DND-41 (cell line): Measurements from ENCODE around the gene DVL2.

ENCODE experiments used
- ATAC-seq: fragments of 200-7000 bp; cut with Tn5 transposase; 3 replicates; pipeline ENCODE4 v1.9.1; 2021; ENCODE audit warnings: low read depth; ENCODE audit not compliant: insufficient read depth
- DNase-seq: peaks from one replicate; pipeline ENCODE4 v3.0.0-alpha.2; 2020
- H2AFZ ChIP-seq: 2 replicates; pipeline ENCODE4 v1.6.0; 2012; ENCODE audit warnings: low read depth, low read length
- H3K27ac ChIP-seq: 2 replicates; pipeline ENCODE4 v1.5.1; 2012; ENCODE audit warnings: low read length, inconsistent platforms
- H3K27me3 ChIP-seq: fragments of 200-600 bp; sonication (generic); 2 replicates; pipeline ENCODE4 v1.6.0; 2012; ENCODE audit warnings: low read length, mild to moderate bottlenecking, inconsistent platforms; ENCODE audit not compliant: insufficient read depth, poor library complexity
- H3K36me3 ChIP-seq: 2 replicates; pipeline ENCODE4 v1.5.1; 2012; ENCODE audit warnings: low read length, inconsistent platforms; ENCODE audit not compliant: insufficient read depth
- H3K4me1 ChIP-seq: 2 replicates; pipeline ENCODE4 v1.5.1; 2012; ENCODE audit warnings: mild to moderate bottlenecking, low read length; ENCODE audit not compliant: insufficient read depth
- H3K4me2 ChIP-seq: 2 replicates; pipeline ENCODE4 v1.6.0; 2012; ENCODE audit warnings: mild to moderate bottlenecking, moderate library complexity, low read length, inconsistent platforms; ENCODE audit not compliant: insufficient read depth
- H3K4me3 ChIP-seq, 2 experiments: fragments of 200-600 bp in 1 of 2; shearing (Covaris generic) in 1 of 2; 2 replicates each; pipeline ENCODE4 v1.5.1; 2012 to 2016; ENCODE audit warnings: inconsistent platforms in 2 of 2, low read length in 2 of 2, mild to moderate bottlenecking in 2 of 2, low read depth in 1 of 2, moderate library complexity in 1 of 2
- H3K79me2 ChIP-seq: 2 replicates; pipeline ENCODE4 v1.6.0; 2012; ENCODE audit warnings: low read length, inconsistent platforms; ENCODE audit not compliant: insufficient read depth
- H3K9ac ChIP-seq: 2 replicates; pipeline ENCODE4 v1.6.0; 2012; ENCODE audit warnings: low read depth, mild to moderate bottlenecking, inconsistent platforms, low read length, moderate library complexity
- H3K9me3 ChIP-seq: 2 replicates; pipeline ENCODE4 v1.5.1; 2012; ENCODE audit warnings: low read length, moderate library complexity, mild to moderate bottlenecking, inconsistent platforms; ENCODE audit not compliant: insufficient read depth, severe bottlenecking
- H4K20me1 ChIP-seq: 2 replicates; pipeline ENCODE4 v1.6.0; 2012; ENCODE audit warnings: low read length; ENCODE audit not compliant: insufficient read depth
- CTCF ChIP-seq: IDR thresholded peaks from 2 replicates; pipeline ENCODE4 v1.5.1; 2012; ENCODE audit warnings: borderline replicate concordance, low read length, moderate library complexity, mild to moderate bottlenecking; ENCODE audit not compliant: poor library complexity, severe bottlenecking; ENCODE audit errors: extremely low read depth
- EZH2 ChIP-seq: IDR thresholded peaks from 3 replicates; pipeline ENCODE4 v1.6.1; 2012; ENCODE audit warnings: borderline replicate concordance, low read depth, mild to moderate bottlenecking, moderate library complexity, low read length, inconsistent platforms; ENCODE audit not compliant: severe bottlenecking

The DVL2 gene

GRCh38 chr17:7222972-7223292 lies 11.4 kb downstream of the DVL2 start:
- H3K79me2 ChIP-seq = peaks cover 26% of the 10 kb centered on the region
- no peak overlapping the region for H3K4me2 ChIP-seq
- no peaks in the 10 kb centered on the region for H3K9me3 ChIP-seq
- ATAC-seq (no peak), DNase-seq (no peak)
- H3K9ac ChIP-seq = no peak overlapping the region
- H4K20me1 ChIP-seq = peaks cover 38% of the 10 kb centered on the region
- no peak for TF ChIP-seq CTCF
- no peak for TF ChIP-seq EZH2
- peaks cover 72% of the 10 kb centered on the region for H3K36me3 ChIP-seq
- no peak overlapping the region for H3K27ac ChIP-seq
- H3K4me1 ChIP-seq = peaks cover 42% of the 10 kb centered on the region
- H2AFZ ChIP-seq = no peak overlapping the region
- H3K27me3 ChIP-seq = no peaks in the 10 kb centered on the region
- no peak overlapping the region for H3K4me3 ChIP-seq

GRCh38 chr17:7222093-7222971 lies 12.0 kb downstream of the DVL2 start:
- ATAC-seq = no peak
- peaks cover 66% of the 10 kb centered on the region for H3K36me3 ChIP-seq
- no peak for DNase-seq

GRCh38 chr17:7221278-7222092 lies 12.8 kb downstream of the DVL2 start:
- TF ChIP-seq EZH2 = no peak
- TF ChIP-seq CTCF = no peak
- Histone ChIP-seq H3K79me2 (peaks cover 32% of the 10 kb centered on the region), H3K9ac (peak overlapping the region; percentile 89), H4K20me1 (peaks cover 35% of the 10 kb centered on the region), H3K4me2 (peak overlapping the region; percentile 88), H3K4me1 (peaks cover 53% of the 10 kb centered on the region), H3K27ac (peak overlapping the region; percentile 91), H3K9me3 (no peaks in the 10 kb centered on the region), H3K27me3 (no peaks in the 10 kb centered on the region), H3K4me3 (peak overlapping the region in 1 of 2 experiments; percentile 85; a peak in 1 of 4 replicates), H3K36me3 (peaks cover 57% of the 10 kb centered on the region), H2AFZ (no peak overlapping the region)
- peak; percentile 3; the same call in 1 of the 3 replicates for ATAC-seq
- no peak for DNase-seq

More at GRCh38 chr17:7222093-7222971, 12.0 kb downstream of the DVL2 start:
- peaks cover 26% of the 10 kb centered on the region for H3K79me2 ChIP-seq
- H3K27me3 ChIP-seq = no peaks in the 10 kb centered on the region
- no peak overlapping the region for H2AFZ ChIP-seq
- 0 out of 2 replicates have a peak overlapping the region, but pooled peaks have one; percentile 5 for H3K27ac ChIP-seq
- no peak overlapping the region for H3K4me3 ChIP-seq
- H3K4me2 ChIP-seq = peak overlapping the region; percentile 88; the same call in 1 of the 2 replicates
- H3K9ac ChIP-seq = no peak overlapping the region
- no peaks in the 10 kb centered on the region for H3K9me3 ChIP-seq
- no peak for TF ChIP-seq EZH2
- no peak for TF ChIP-seq CTCF
- H3K4me1 ChIP-seq = peaks cover 47% of the 10 kb centered on the region
- H4K20me1 ChIP-seq = peaks cover 36% of the 10 kb centered on the region
